Tibial nerve (tissue), 4 donors: ENCODE results near the gene OTOG. TPM values are rescaled to one million over a fixed set of nuclear protein-coding genes. Genes with fewer than 3 reads are reported as not detected.

ENCODE experiments used
- DNase-seq, 2 donors: peaks; one replicate each; pipeline ENCODE4 v3.0.0-alpha.2; 2019; ENCODE audit warnings: low spot score in 2 of 2
- H3K27ac ChIP-seq, 4 donors: fragments of 200-600 bp; sonication (generic) in 3 of 4; one replicate each; pipeline ENCODE4 v1.5.1; 2017 to 2019; ENCODE audit warnings: mild to moderate bottlenecking in 1 of 4
- H3K27me3 ChIP-seq, 2 donors: fragments of 200-600 bp; sonication (generic) in 1 of 2; one replicate each; pipeline versions ENCODE4 v1.5.1 to v1.6.0; 2017 to 2019
- H3K36me3 ChIP-seq, 3 donors: fragments of 200-600 bp; sonication (generic); one replicate each; pipeline ENCODE4 v1.5.1; 2018 to 2019
- H3K4me1 ChIP-seq, 4 donors: fragments of 200-600 bp; sonication (generic) in 3 of 4; one replicate each; pipeline ENCODE4 v1.5.1; 2017 to 2019
- H3K4me3 ChIP-seq, 4 donors: fragments of 200-600 bp; sonication (generic) in 3 of 4; one replicate each; pipeline ENCODE4 v1.5.1; 2017 to 2019; ENCODE audit warnings: mild to moderate bottlenecking in 1 of 4, moderate library complexity in 1 of 4
- H3K9me3 ChIP-seq, 4 donors: fragments of 200-600 bp; sonication (generic) in 3 of 4; one replicate each; pipeline ENCODE4 v1.5.1; 2017 to 2019
- EP300 ChIP-seq, 2 donors: sonication (generic); formaldehyde crosslinking; IDR thresholded peaks; one replicate each; pipeline ENCODE4 v1.6.1; 2017; ENCODE audit warnings: antibody characterized with exemption in 2 of 2, mild to moderate bottlenecking in 1 of 2
- POLR2A ChIP-seq, 2 donors: fragments of 450-650 bp; IDR thresholded peaks; one replicate each; pipeline ENCODE4 v1.6.1; 2017; ENCODE audit warnings: antibody characterized with exemption in 2 of 2, mild to moderate bottlenecking in 2 of 2, moderate library complexity in 2 of 2
- WGBS, 2 donors: methylation state at CpG; one replicate each; pipeline ENCODE4 v1.1.5; 2018; 5-methylcytosine and 5-hydroxymethylcytosine counted together
- total RNA-seq, 4 donors: library from RNA; depleted of rRNA; stranded (reverse); fragments of >200 nt; gene quantifications; one replicate each; pipeline ENCODE4 v1.1.0, GENCODE V29; 2016
- TF ChIP-seq, protein P1 (sequence below), 5 experiments: fragments of 200-600 bp in 3 of 5; fragments of 450-650 bp in 2 of 5; sonication (generic) in 3 of 5; IDR thresholded peaks; one replicate each; pipeline ENCODE4 v1.5.1; 2016 to 2019; ENCODE audit warnings: antibody characterized with exemption in 5 of 5, mild to moderate bottlenecking in 3 of 5, moderate library complexity in 2 of 5

The OTOG gene
- total RNA-seq, 4 donors from 2014 or later, result not detected

- H3K27ac ChIP-seq, result no peak overlapping the region
- DNase-seq, result peak in 1 of 2 donors; percentile 4
- peaks cover 0 to under 1% (median 0%) of the 10 kb centered on the region in 4 donors for H3K9me3 ChIP-seq
- TF ChIP-seq POLR2A (IDR thresholded peaks at IDR 0.05), result no peak
- TF ChIP-seq EP300 (IDR thresholded peaks at IDR 0.05), result no peak
- TF ChIP-seq, protein P1, sequence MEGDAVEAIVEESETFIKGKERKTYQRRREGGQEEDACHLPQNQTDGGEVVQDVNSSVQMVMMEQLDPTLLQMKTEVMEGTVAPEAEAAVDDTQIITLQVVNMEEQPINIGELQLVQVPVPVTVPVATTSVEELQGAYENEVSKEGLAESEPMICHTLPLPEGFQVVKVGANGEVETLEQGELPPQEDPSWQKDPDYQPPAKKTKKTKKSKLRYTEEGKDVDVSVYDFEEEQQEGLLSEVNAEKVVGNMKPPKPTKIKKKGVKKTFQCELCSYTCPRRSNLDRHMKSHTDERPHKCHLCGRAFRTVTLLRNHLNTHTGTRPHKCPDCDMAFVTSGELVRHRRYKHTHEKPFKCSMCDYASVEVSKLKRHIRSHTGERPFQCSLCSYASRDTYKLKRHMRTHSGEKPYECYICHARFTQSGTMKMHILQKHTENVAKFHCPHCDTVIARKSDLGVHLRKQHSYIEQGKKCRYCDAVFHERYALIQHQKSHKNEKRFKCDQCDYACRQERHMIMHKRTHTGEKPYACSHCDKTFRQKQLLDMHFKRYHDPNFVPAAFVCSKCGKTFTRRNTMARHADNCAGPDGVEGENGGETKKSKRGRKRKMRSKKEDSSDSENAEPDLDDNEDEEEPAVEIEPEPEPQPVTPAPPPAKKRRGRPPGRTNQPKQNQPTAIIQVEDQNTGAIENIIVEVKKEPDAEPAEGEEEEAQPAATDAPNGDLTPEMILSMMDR (IDR thresholded peaks at IDR 0.05), result no peak
- H3K4me3 ChIP-seq, result no peak overlapping the region
- H3K4me1 ChIP-seq, result no peaks in the 10 kb centered on the region
- no peaks in the 10 kb centered on the region for H3K27me3 ChIP-seq
- no peaks in the 10 kb centered on the region for H3K36me3 ChIP-seq
- WGBS, 2 donors, result 70 to 82% methylated on average over 8 of the region's 8 CpGs
Observed at GRCh38 chr11:17588166-17588565, 41.1 kb downstream of the OTOG start.

DNA sequence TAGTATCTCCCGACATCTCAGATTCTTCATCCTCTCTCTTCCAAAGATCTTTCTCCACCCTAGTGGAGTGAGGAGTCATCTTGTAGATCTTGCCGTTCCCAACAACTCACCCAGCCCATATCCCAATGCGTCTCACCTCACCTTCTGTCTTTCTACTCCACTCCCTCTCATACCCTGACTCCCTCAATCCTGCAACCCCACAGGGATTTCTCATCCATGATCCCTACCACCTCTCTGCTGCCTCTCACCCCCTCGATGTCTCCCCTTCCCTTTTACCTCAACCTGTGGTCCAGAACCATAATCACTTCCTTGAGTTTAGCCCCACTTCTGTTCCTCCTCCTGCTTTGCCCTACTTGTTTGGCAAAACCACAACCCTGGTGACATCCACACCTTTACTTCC is 41.7 kb downstream of the OTOG start:
- TF ChIP-seq POLR2A (IDR thresholded peaks at IDR 0.05) (no peak), EP300 (IDR thresholded peaks at IDR 0.05) (no peak)
- TF ChIP-seq, protein P1 (IDR thresholded peaks at IDR 0.05), result no peak
- Histone ChIP-seq H3K4me3 (no peak overlapping the region), H3K4me1 (no peaks in the 10 kb centered on the region), H3K9me3 (peaks cover 0 to 5% (median 0%) of the 10 kb centered on the region in 4 donors), H3K27me3 (no peaks in the 10 kb centered on the region), H3K27ac (no peak overlapping the region), H3K36me3 (no peaks in the 10 kb centered on the region)
- 89 to 92% methylated on average over 4 of the region's 4 CpGs for WGBS, 2 donors
- DNase-seq, result no peak

- Histone ChIP-seq H3K4me3 (no peak overlapping the region), H3K36me3 (no peaks in the 10 kb centered on the region), H3K27me3 (no peaks in the 10 kb centered on the region), H3K27ac (no peak overlapping the region), H3K9me3 (peaks cover 0 to 5% (median 0%) of the 10 kb centered on the region in 4 donors), H3K4me1 (no peaks in the 10 kb centered on the region)
- DNase-seq, result peak in 1 of 2 donors; percentile 9
- no peak for TF ChIP-seq POLR2A (IDR thresholded peaks at IDR 0.05)
- TF ChIP-seq, protein P1 (IDR thresholded peaks at IDR 0.05), result no peak
- no peak for TF ChIP-seq EP300 (IDR thresholded peaks at IDR 0.05)
- WGBS, 2 donors, result 84 to 89% methylated on average over 7 of the region's 7 CpGs
Observed at GRCh38 chr11:17590463-17590862, 43.4 kb downstream of the OTOG start.

- WGBS, 2 donors, result 83 to 84% methylated on average over 11 of the region's 11 CpGs
- H3K27me3 ChIP-seq, result no peaks in the 10 kb centered on the region
- DNase-seq, result peak in 1 of 2 donors; percentile 4
- H3K27ac ChIP-seq, result no peak overlapping the region
- H3K4me3 ChIP-seq, result no peak overlapping the region
- no peaks in the 10 kb centered on the region for H3K36me3 ChIP-seq
- no peaks in the 10 kb centered on the region for H3K4me1 ChIP-seq
- TF ChIP-seq, protein P1 (IDR thresholded peaks at IDR 0.05), result no peak
- TF ChIP-seq POLR2A (IDR thresholded peaks at IDR 0.05) (no peak), EP300 (IDR thresholded peaks at IDR 0.05) (no peak)
- peaks cover 0 to 5% (median 0%) of the 10 kb centered on the region in 4 donors for H3K9me3 ChIP-seq
Observed at GRCh38 chr11:17591293-17591692, 44.2 kb downstream of the OTOG start.

- WGBS, 2 donors, result 71 to 76% methylated on average over 8 to 9 of the region's 9 CpGs
- H3K4me1 ChIP-seq, result no peaks in the 10 kb centered on the region
- TF ChIP-seq POLR2A (IDR thresholded peaks at IDR 0.05), result no peak
- no peak for TF ChIP-seq EP300 (IDR thresholded peaks at IDR 0.05)
- TF ChIP-seq, protein P1 (IDR thresholded peaks at IDR 0.05), result no peak
- H3K4me3 ChIP-seq, result no peak overlapping the region
- no peaks in the 10 kb centered on the region for H3K36me3 ChIP-seq
- peaks cover 0 to 5% (median 0%) of the 10 kb centered on the region in 4 donors for H3K9me3 ChIP-seq
- peak in 1 of 2 donors; percentile 4 for DNase-seq
- no peaks in the 10 kb centered on the region for H3K27me3 ChIP-seq
- no peak overlapping the region for H3K27ac ChIP-seq
Observed at GRCh38 chr11:17593466-17594245, 46.6 kb downstream of the OTOG start.
